MCF 10A (cell line): Measurements from ENCODE around the gene SNHG17. TPM values are rescaled to one million over a fixed set of nuclear protein-coding genes. Genes with fewer than 3 reads are reported as not detected.
A peak's percentile ranks its signal among the peaks of the same experiment; 100 is the strongest.

Source experiments
- BruUV-seq: library from RNA; stranded (reverse); fragments of 400-500 nt; replicated peaks from 2 replicates; lab custom pipeline; 2021; lab: Mats Ljungman, UMichigan
- CTCF ChIA-PET: fragments of 300-600 bp; sonication (Branson Sonifier 250); formaldehyde crosslinking; extraction: SDS; loops from one replicate; lab custom pipeline; 2021; ENCODE audit warnings: antibody characterized with exemption, inconsistent platforms; lab: Yijun Ruan, JAX
- POLR2A ChIA-PET: fragments of 300-600, 350-650 bp; sonication (Branson Sonifier 250); formaldehyde crosslinking; extraction: SDS; loops from one replicate; lab custom pipeline; 2020; ENCODE audit warnings: antibody characterized with exemption, inconsistent platforms; lab: Yijun Ruan, JAX
- DNase-seq: peaks from one replicate; pipeline ENCODE4 v3.0.0-alpha.2; 2018; ENCODE audit not compliant: unreplicated experiment
- H3K27ac Mint-ChIP-seq: one replicate; pipeline ENCODE4 v1.8.0; 2022; ENCODE audit warnings: mild to moderate bottlenecking, low read depth, mixed read lengths; ENCODE audit not compliant: unreplicated experiment
- H3K27me3 Mint-ChIP-seq: one replicate; pipeline ENCODE4 v1.8.0; 2022; ENCODE audit warnings: mixed read lengths; ENCODE audit not compliant: insufficient read depth, unreplicated experiment
- H3K36me3 Mint-ChIP-seq: one replicate; pipeline ENCODE4 v1.8.0; 2022; ENCODE audit warnings: mild to moderate bottlenecking, moderate library complexity, mixed read lengths; ENCODE audit not compliant: insufficient read depth, unreplicated experiment
- H3K4me1 Mint-ChIP-seq: one replicate; pipeline ENCODE4 v1.8.0; 2022; ENCODE audit warnings: mixed read lengths; ENCODE audit not compliant: insufficient read depth, unreplicated experiment
- H3K4me3 Mint-ChIP-seq: one replicate; pipeline ENCODE4 v1.8.0; 2022; ENCODE audit warnings: mild to moderate bottlenecking, moderate library complexity, mixed read lengths; ENCODE audit not compliant: unreplicated experiment
- H3K9me3 Mint-ChIP-seq: one replicate; pipeline ENCODE4 v1.8.0; 2022; ENCODE audit warnings: mixed read lengths; ENCODE audit not compliant: unreplicated experiment
- intact Hi-C: fragments of 100-400 bp; cut with micrococcal nuclease; formaldehyde crosslinking; loops from 2 replicates; pipeline ENCODE4 v1.14.1; 2022
- total RNA-seq: library from RNA; stranded (reverse); gene quantifications from 2 replicates; pipeline ENCODE4 v1.2.3, GENCODE V29; 2022
- TF ChIP-seq, protein P1 (sequence below): fragments of 200-600 bp; IDR thresholded peaks from one replicate; pipeline ENCODE4 v1.8.0; 2022; ENCODE audit warnings: antibody characterized with exemption, mild to moderate bottlenecking; ENCODE audit not compliant: unreplicated experiment

The SNHG17 gene
- total RNA-seq, 1 experiment from 2014 or later = 133 TPM

DNA sequence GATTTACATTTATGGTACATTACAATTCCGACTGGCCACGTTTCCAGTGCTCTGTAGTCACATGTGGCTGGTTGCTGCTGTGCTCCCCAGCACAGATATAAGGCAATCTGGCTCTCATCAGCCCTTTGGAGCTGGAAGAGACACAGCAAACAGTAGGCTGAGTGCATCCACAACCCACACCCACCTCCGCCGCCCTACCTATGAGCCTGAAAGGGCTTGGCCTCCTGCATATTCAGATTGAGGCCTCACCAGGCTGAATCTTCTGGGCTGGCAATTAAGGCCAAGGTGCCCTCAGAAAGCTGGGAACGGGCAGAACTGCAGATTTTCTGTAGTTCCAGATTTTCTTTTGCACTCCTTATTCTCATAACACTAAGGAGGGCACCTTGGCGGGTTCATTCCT, 2.7 kb upstream of the SNHG17 start:
- no TSS peak for BruUV-seq
- intact Hi-C loops = no loop called here
- no peak for DNase-seq
- Mint-ChIP-seq H3K9me3 (no peaks in the 10 kb centered on the region), H3K4me3 (no peak overlapping the region), H3K4me1 (peaks cover 4% of the 10 kb centered on the region), H3K36me3 (peaks cover 31% of the 10 kb centered on the region), H3K27ac (no peak overlapping the region), H3K27me3 (peaks cover 12% of the 10 kb centered on the region)
- TF ChIP-seq, protein P1, sequence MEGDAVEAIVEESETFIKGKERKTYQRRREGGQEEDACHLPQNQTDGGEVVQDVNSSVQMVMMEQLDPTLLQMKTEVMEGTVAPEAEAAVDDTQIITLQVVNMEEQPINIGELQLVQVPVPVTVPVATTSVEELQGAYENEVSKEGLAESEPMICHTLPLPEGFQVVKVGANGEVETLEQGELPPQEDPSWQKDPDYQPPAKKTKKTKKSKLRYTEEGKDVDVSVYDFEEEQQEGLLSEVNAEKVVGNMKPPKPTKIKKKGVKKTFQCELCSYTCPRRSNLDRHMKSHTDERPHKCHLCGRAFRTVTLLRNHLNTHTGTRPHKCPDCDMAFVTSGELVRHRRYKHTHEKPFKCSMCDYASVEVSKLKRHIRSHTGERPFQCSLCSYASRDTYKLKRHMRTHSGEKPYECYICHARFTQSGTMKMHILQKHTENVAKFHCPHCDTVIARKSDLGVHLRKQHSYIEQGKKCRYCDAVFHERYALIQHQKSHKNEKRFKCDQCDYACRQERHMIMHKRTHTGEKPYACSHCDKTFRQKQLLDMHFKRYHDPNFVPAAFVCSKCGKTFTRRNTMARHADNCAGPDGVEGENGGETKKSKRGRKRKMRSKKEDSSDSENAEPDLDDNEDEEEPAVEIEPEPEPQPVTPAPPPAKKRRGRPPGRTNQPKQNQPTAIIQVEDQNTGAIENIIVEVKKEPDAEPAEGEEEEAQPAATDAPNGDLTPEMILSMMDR = no peak
- CTCF ChIA-PET = interaction anchor here (0.7 to 2.9 kb wide), 6 partner anchors 9 to 314 kb away, joined by 3 to 29 read pairs (median 4); partner anchors contain the start of gene RALGAPB
- POLR2A ChIA-PET = interaction anchor here (2.5 to 3.0 kb wide), 2 partner anchors 9 to 35 kb away, joined by 11 to 18 read pairs; partner anchors contain the start of gene RALGAPB

GRCh38 chr20:38435555-38435939, 419 bp upstream of the SNHG17 start:
- BruUV-seq = no TSS peak
- intact Hi-C loops = loop anchor here (1.0 to 2.0 kb wide), 2 partner anchors 11 to 37 kb away; partner anchors contain the start of gene RALGAPB
- Mint-ChIP-seq H3K36me3 (peaks cover 54% of the 10 kb centered on the region), H3K27ac (peak overlapping the region; percentile 92), H3K9me3 (no peaks in the 10 kb centered on the region), H3K27me3 (no peaks in the 10 kb centered on the region), H3K4me3 (peak overlapping the region; percentile 90), H3K4me1 (peaks cover 22% of the 10 kb centered on the region)
- ChIA-PET POLR2A (interaction anchor here (0.6 to 5.2 kb wide), 36 partner anchors 10 to 1147 kb away, joined by 3 to 271 read pairs (median 4); partner anchors contain the start of genes ADIG, BLCAP, RALGAPB and RPRD1B), CTCF (interaction anchor here (0.6 to 8.3 kb wide), 18 partner anchors 10 to 907 kb away, joined by 3 to 152 read pairs (median 4); partner anchors contain the start of gene RALGAPB)
- peak; percentile 61 for DNase-seq
- TF ChIP-seq, protein P1 = no peak

GRCh38 chr20:38434301-38434741, 807 bp downstream of the SNHG17 start:
- H3K36me3 Mint-ChIP-seq = peaks cover 66% of the 10 kb centered on the region
- ChIA-PET POLR2A (interaction anchor here (0.6 to 5.2 kb wide), 25 partner anchors 9 to 907 kb away, joined by 3 to 271 read pairs (median 4); partner anchors contain the start of genes ACTR5, ADIG, BLCAP and RALGAPB), CTCF (interaction anchor here (0.6 to 8.3 kb wide), 18 partner anchors 9 to 317 kb away, joined by 3 to 152 read pairs (median 6); partner anchors contain the start of gene RALGAPB)

More at GRCh38 chr20:38434301-38434741, 807 bp downstream of the SNHG17 start:
- no peaks in the 10 kb centered on the region for H3K27me3 Mint-ChIP-seq
- intact Hi-C loops = loop anchor here (2.0 kb wide), 1 partner anchor 38 kb away; the partner anchor contains the start of gene RALGAPB
- peak overlapping the region; percentile 90 for H3K4me3 Mint-ChIP-seq
- TF ChIP-seq, protein P1 = no peak
- no TSS peak for BruUV-seq
- no peaks in the 10 kb centered on the region for H3K9me3 Mint-ChIP-seq
- DNase-seq = no peak
- H3K27ac Mint-ChIP-seq = peak overlapping the region; percentile 92
- H3K4me1 Mint-ChIP-seq = peaks cover 27% of the 10 kb centered on the region
